ENCODE measurements around the gene ADAMTS12.

GRCh38 chr5:33762859-33763258 is 128.9 kb downstream of the ADAMTS12 start:
- no peak for TF ChIP-seq CHD2 (IDR thresholded peaks at IDR 0.05; ENCODE audit: low read length, partially characterized antibody)
- no peak for TF ChIP-seq JUND (IDR thresholded peaks at IDR 0.05)
- no peak for TF ChIP-seq POLR2AphosphoS5 (IDR thresholded peaks at IDR 0.05; ENCODE audit: low read depth, low read length)
- no peak for TF ChIP-seq MAX (IDR thresholded peaks at IDR 0.05; ENCODE audit: low read depth)
- TF ChIP-seq TEAD4 (IDR thresholded peaks at IDR 0.05; ENCODE audit: borderline replicate concordance, insufficient read depth): no peak
- no peak for TF ChIP-seq CTCF (IDR thresholded peaks at IDR 0.05)
- TF ChIP-seq TAF1 (IDR thresholded peaks at IDR 0.05; ENCODE audit: borderline replicate concordance, low read depth, low read length): no peak
- no peak for TF ChIP-seq GABPA (IDR thresholded peaks at IDR 0.05; ENCODE audit: low read depth)
- no peak for TF ChIP-seq NRF1 (IDR thresholded peaks at IDR 0.05; ENCODE audit: low read depth, low read length)
- no peak for TF ChIP-seq SMC3 (IDR thresholded peaks at IDR 0.05; ENCODE audit: low read depth, low read length)
- no peak for TF ChIP-seq RAD21 (IDR thresholded peaks at IDR 0.05; ENCODE audit: low read length)
- TF ChIP-seq ZBTB33 (IDR thresholded peaks at IDR 0.05; ENCODE audit: borderline replicate concordance, low read depth): no peak
- no peak for TF ChIP-seq MXI1 (IDR thresholded peaks at IDR 0.05; ENCODE audit: low read depth, low read length)

All from SK-N-SH (cell line).